K562 treated with DMSO at 1 percent for 12 hours (cell line): Measurements from ENCODE around the gene RAP1GAP2. TPM values are rescaled to one million over a fixed set of nuclear protein-coding genes. Genes with fewer than 3 reads are reported as not detected.

Source experiments
- total RNA-seq: library from RNA; unstranded; fragments of 300-600 nt; gene quantifications from 2 replicates; pipeline ENCODE4 v1.2.3, GENCODE V29; 2022; ENCODE audit not compliant: insufficient read depth

Gene RAP1GAP2
- not detected in 2 replicates for total RNA-seq

DNA sequence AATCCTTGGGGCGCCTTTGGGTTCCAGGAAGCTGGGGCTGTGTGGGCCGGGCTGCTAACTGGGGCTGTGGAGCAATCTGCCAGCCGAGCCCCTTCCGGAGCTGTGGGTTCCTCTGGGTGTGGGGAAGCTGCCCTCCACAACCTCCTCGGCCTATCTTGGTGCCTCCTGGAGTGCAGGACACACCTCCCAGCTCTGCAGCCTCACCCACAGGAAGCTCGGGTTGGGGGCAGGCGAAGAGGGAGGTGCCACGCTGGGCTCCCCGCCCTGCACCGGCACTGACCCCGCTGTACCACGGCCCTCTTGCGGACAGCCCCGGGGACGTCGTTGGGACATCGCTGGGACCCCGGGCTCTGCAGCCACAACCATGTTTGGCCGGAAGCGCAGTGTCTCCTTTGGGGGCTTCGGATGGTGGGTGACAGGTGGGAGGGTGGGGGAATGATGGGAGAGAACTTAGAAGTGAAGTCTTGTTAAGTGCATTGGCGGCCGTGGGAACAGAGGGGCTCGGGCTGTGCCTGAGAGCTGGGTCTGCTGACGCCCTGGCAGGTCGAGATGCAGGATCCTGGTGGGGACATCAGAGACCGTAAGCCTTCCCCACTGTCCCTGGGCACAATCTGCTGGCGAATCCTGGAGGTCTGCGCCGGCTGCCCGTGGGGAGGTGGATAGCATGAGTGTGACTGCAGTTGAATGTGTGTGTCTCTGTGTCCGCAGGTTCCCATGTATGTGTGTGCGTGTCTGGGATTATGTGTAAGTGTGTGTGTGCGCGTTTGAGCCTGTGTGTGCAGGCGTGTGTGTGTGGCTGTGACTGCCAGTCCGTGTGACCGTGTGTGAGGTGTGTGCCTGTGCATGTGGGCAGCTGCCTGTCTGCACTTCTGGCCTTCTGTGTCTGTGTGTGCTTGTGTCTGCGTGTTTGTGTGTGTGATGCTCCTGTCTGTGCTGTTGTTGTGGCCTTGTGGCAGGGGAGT lies at the start of gene RAP1GAP2:
Gene RAP1GAP2, plus strand, starts transcription at position 275 of the 962 bp plus-strand sequence. Its CDS starts 90 bp downstream, at position 365.

DNA sequence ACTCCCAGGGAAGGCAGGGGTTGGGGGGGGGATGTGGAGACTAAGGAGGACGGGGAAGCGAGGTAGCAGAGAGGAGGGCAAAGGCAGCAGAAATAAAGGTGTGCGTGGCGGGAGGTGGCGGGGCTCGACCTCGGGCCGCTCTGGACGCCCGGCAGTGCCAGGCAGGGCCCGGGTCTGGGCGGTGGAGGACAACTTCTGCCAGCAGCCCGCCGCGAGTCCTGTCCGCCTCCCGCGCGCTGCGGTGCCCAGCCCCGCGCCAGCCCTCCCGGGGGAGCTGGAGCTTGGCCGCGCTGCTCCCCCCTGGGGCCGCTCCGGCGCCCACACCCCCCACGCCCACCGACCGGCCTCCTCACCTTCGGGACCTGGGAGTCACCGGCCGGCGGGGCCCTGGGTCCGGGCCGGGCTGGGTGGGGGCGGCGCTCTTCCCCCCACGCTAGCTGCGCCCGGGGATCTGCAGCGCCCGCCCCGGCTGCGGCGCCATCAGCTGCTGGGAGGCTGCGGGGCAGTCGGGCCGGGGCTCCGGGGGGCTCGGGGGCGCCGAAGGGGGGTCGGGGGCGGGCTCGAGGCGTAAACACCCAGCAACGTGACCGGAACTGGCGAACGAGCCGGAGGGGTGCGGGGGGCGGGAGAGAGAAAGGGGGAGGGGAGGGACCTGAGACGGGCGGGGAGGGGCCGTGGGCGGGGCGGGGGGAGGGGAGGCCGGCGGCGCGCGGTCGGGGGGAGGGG lies 47.0 kb upstream of the RAP1GAP2 start, which contains the start of gene CCDC92B:
Gene CCDC92B, minus strand, starts transcription at position 595 of the 726 bp plus-strand sequence. CDS start 14,507 bp downstream, outside the sequence.

DNA sequence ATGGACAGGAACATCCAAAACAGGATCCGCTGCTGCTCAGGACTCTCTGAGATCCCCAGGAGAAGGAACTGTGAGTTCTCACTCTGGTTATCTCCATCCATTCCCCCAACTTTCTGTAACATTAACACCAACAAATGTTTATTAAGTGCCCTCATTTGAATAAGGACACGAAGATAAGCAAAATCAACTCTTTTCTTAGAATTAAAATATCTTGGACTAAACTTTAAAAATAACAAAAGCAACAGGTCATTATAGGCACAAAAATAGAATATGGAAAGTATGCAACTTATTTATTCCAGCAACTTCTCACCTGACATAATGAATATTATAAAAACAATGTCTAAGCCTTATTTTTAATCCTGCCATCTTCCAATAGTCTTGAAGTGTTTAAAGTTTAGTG lies 267.3 kb downstream of the RAP1GAP2 start, which contains the start of gene OR1D5:
Gene OR1D5, minus strand, starts transcription at position 101 of the 400 bp plus-strand sequence. Its CDS starts 0 bp downstream, at position 101.

Other genes starting within 250 kb of the RAP1GAP2 start
- gene PAFAH1B1, start 202.8 kb upstream of the RAP1GAP2 start, total RNA-seq, result 25.7 and 42.2 TPM in 2 replicates
- gene CLUH, start 84.7 kb upstream of the RAP1GAP2 start, total RNA-seq, result 14.6 and 39.5 TPM in 2 replicates
- not detected in 2 replicates for gene CCDC92B, start 46.8 kb upstream of the RAP1GAP2 start, total RNA-seq